Right ventricle myocardium inferior (tissue), 1 donor: Measurements from ENCODE around the gene SERPINA12. TPM values are rescaled to one million over a fixed set of nuclear protein-coding genes. Genes with fewer than 3 reads are reported as not detected.
A peak's percentile ranks its signal among the peaks of the same experiment; 100 is the strongest.

Experiments
- ATAC-seq: fragments of 200-7000 bp; cut with Tn5 transposase; one replicate; pipeline ENCODE4 v1.9.1; 2020; ENCODE audit warnings: mild to moderate bottlenecking, moderate library complexity
- DNase-seq: peaks from one replicate; pipeline ENCODE4 v3.0.0; 2021; ENCODE audit errors: missing footprints
- intact Hi-C: fragments of 100-400 bp; cut with DNase I; formaldehyde crosslinking; loops from one replicate; pipeline ENCODE4 v1.11.0; 2022
- long read RNA-seq: library from polyadenylated mRNA; unstranded; transcript quantifications from one replicate; pipeline ENCODE4 v2.0.0, GENCODE V29; 2021
- total RNA-seq: library from RNA; stranded (reverse); fragmentation: NEBNext Ultra II Directional; extraction: Animal tissue kit (Norgen Biotek cat#: 25700); gene quantifications from one replicate; pipeline ENCODE4 v1.2.1, GENCODE V29; 2021
- donor health status: DM: no; HTN: yes; CAD: no; lungs with severe emphysema.

SERPINA12 gene, protein sequence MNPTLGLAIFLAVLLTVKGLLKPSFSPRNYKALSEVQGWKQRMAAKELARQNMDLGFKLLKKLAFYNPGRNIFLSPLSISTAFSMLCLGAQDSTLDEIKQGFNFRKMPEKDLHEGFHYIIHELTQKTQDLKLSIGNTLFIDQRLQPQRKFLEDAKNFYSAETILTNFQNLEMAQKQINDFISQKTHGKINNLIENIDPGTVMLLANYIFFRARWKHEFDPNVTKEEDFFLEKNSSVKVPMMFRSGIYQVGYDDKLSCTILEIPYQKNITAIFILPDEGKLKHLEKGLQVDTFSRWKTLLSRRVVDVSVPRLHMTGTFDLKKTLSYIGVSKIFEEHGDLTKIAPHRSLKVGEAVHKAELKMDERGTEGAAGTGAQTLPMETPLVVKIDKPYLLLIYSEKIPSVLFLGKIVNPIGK
- total RNA-seq, result not detected
- long read RNA-seq, result 0 reads

- intact Hi-C loops, result no loop called here
- ATAC-seq (no peak), DNase-seq (no peak)
Observed at GRCh38 chr14:94509356-94509755, at the start of gene SERPINA12. SERPINA12 (minus strand) TSS chr14:94509469; CDS start chr14:94498397, 11,072 bp downstream.

- no peak for DNase-seq
- intact Hi-C loops, result no loop called here
- ATAC-seq, result no peak
Observed at GRCh38 chr14:94558842-94559241, 49.6 kb upstream of the SERPINA12 start.

DNA sequence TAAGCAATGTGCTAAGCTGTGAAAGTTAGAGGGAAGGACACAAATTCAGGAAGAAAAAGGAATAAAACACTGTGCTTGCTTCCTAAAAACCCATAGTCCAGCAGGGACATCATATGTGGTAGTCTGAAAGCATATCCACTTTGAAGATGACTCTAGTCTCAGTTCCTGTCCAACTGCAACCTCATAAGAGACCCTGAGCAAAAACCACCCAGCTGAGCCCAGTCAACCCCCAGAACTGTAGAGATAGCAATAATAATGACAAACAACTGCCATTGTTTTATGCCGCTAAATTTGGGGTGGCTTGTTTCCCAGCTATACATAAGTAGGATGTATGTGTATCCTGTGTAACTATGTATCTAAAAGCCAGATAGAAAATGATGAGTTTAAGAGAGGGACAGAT, 48.1 kb upstream of the SERPINA12 start:
- DNase-seq, result no peak
- intact Hi-C loops, result no loop called here
- ATAC-seq, result no peak

- DNase-seq (no peak), ATAC-seq (no peak)
- intact Hi-C loops, result no loop called here
Observed at GRCh38 chr14:94555991-94556390, 46.7 kb upstream of the SERPINA12 start.

DNA sequence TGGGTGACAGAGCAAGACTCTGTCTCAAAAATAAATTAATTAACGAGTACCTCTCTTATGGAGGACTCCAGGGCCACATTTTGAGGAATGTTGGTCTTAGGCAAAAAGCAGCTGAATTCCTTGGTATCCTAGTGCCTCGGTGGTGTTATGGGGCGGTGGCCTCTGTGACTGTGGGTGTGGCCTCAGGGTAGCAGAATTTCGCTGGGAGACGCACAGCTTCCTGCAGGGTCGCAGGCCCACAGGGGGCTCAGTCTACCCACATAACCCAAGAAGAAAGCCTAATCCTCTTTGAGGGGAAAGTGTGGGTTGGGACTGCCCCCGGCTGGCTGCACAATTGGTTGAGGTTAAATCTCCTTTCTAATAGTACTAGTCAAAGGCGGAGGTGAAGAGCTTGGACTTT, 40.8 kb upstream of the SERPINA12 start:
- ATAC-seq (no peak), DNase-seq (no peak)
- intact Hi-C loops, result no loop called here

GRCh38 chr14:94548999-94549985, 40.0 kb upstream of the SERPINA12 start:
- peak; percentile 67 for ATAC-seq
- intact Hi-C loops, result no loop called here
- DNase-seq, result peak; percentile 78

- intact Hi-C loops, result no loop called here
- no peak for ATAC-seq
- no peak for DNase-seq
Observed at GRCh38 chr14:94548131-94548998, 39.1 kb upstream of the SERPINA12 start.

- intact Hi-C loops, result no loop called here
- ATAC-seq, result no peak
- no peak for DNase-seq
Observed at GRCh38 chr14:94547726-94548125, 38.5 kb upstream of the SERPINA12 start.

- intact Hi-C loops, result no loop called here
- DNase-seq (no peak), ATAC-seq (no peak)
Observed at GRCh38 chr14:94547151-94547680, 37.9 kb upstream of the SERPINA12 start.

GRCh38 chr14:94545131-94545841, 36.0 kb upstream of the SERPINA12 start:
- intact Hi-C loops, result no loop called here
- no peak for ATAC-seq
- no peak for DNase-seq

- no peak for ATAC-seq
- intact Hi-C loops, result no loop called here
Observed at GRCh38 chr14:94544726-94545125, 35.5 kb upstream of the SERPINA12 start.

DNA sequence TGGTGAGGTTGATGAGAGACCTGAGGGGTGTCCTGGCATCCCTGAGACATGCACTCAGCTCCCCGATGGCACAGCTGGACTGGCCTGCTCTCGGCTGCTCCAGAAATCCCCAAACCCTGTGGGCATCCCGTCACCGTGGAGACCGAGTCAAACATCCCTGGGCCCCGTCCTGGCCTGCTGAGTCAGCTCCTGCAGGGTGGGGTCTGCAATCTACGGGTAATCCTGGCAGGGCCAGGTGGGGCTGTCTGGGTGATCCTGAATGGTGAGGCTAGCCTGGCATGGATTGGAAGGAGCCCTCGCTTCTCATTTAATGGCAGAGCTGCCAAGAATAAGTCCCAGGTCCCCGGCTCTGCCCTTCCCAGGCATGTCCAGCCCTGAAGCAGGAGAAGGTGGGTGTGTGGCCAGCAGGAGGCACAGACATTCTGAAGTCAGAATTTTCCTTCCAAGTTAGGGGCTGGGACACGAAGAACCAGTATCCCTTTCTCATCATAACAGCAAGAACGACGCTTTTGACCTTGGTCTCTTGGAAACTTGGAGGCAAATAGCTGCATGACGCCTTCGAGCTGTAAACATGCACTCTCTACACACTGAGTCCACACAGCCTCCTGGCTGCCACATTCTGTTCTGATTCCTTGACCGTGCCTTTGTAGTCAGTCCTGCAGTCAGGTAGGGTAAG, 34.3 kb upstream of the SERPINA12 start:
- ATAC-seq (no peak), DNase-seq (no peak)
- intact Hi-C loops, result no loop called here

More at GRCh38 chr14:94544726-94545125, 35.5 kb upstream of the SERPINA12 start:
- no peak for DNase-seq

DNA sequence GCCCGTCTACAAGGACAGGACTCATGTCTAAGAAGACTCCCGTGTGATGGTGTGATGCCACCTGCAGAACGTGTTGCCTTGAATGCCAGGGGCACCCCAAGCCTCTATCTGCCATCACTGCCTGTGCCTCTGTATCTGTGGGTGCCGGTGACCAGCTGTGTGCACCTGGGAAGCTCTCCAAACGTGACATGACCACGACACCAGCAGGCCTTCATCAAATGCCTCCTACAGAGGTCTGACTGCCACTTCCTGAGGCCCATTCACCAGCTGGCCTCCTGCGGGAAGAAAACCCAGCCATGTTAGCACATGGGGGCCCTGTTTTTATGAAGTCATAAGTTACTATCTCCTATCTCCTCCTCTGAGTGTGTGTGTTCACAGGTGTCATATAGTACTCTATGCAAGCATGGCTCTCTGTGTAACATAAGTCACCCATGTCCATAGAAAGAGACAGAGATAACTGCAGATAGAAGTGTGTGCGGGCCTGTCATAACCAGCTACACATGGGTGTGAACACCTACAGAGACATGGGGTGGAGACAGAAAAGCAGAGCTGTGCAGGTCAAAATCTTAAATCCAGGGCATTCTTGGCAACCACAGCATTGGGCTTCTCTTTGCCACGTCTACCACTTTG, 33.7 kb upstream of the SERPINA12 start:
- intact Hi-C loops, result no loop called here
- DNase-seq (no peak), ATAC-seq (no peak)

- no peak for DNase-seq
- ATAC-seq, result no peak
- intact Hi-C loops, result no loop called here
Observed at GRCh38 chr14:94542111-94542810, 33.0 kb upstream of the SERPINA12 start.

DNA sequence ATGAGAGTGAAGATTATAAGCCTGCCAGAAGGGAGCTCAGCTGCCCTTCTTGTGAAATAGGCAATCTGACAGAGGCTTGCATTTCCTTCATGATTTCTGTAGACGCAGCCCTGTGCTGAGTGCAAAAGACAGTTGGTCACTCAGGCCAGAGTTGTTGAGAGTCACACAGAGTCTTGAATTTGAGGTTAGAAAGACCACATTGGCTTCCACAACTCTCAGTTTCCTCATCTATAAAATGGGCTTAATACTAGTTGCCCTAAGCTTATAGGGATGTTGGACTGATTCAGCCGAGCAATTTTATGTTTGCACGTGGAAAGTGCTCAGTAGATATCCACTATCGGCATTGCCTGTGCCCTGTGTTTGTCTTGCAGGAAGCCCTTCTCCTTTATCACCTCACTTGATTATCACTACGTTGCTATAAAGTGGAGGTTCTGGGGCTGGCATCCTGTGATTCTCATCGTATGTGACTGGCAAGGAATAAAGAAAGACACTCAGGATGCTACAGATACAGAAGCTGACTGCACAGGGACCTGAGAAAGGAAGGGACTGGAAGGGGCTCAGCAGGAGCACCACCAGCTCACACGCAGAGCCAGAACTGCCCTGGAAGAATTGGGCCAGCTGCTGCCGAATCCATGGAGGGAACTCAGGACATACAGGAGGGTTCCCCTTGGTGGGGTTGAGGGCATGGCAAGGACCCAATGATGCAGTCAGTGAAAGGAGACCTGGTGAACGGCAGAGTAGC, 32.1 kb upstream of the SERPINA12 start:
- ATAC-seq (no peak), DNase-seq (no peak)
- intact Hi-C loops, result no loop called here
